Esophagus mucosa (tissue), 1 donor: ENCODE data around the gene SLC7A9. TPM values are rescaled to one million over a fixed set of nuclear protein-coding genes. Genes with fewer than 3 reads are reported as not detected.
"Not testable (repeated sequence)": the region's sequence is repeated elsewhere in the genome, so short reads cannot be mapped to it uniquely, and the experiment has no call there.

ENCODE experiments used
- ATAC-seq: fragments of 200-7000 bp; cut with Tn5 transposase; one replicate; pipeline ENCODE4 v1.9.1; 2020
- total RNA-seq: library from RNA; stranded (reverse); gene quantifications from one replicate; pipeline ENCODE4 v1.2.4, GENCODE V29; 2023
- donor health status: DM: yes; HTN: yes; CAD: no.

SLC7A9 gene
- total RNA-seq, 1 donor from 2014 or later: 0.08 TPM

DNA sequence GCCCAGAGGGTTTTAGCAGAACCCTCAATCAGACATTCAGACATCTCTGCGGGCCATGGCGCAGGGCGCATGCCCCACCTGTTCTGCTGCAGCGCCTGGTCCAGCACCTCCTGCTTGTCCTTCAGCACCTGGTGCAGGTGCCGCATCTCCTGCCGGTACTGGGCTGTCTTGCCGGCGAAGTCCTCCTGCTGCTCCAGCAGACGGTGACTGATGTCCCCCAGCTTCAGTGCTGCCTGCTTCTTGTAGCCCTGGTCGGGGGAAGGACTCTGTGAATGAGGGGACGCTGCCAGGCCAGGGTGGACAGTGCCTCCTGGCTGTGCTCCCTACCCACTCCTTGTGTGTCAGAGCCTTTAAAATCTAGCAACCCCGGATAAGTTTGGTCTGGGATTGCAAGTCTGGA, 12.2 kb upstream of the SLC7A9 start:
- ATAC-seq: no peak

- no peak for ATAC-seq
These were observed 11.1 kb upstream of the SLC7A9 start for GRCh38 chr19:32880622-32881021.

DNA sequence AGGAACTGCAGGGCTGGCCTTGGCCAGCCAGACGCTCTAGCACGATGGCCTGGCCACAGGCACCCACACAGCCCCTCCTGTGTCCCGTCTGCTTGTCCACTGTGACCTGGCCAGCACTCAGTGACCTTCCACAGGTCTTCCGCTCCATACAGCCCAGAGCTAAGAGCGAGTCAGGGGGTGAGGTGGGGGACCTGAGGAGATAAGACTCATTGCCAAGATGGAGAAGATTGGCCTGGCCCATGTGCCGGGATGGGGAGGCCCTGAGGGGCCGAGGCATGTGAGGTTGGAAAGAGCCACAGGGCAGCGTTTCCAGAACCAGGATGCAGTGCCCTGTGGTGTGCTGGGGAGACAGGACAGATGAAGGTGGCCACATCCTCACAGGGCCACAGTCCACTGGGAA, 10.2 kb upstream of the SLC7A9 start:
- no peak for ATAC-seq

- ATAC-seq: no peak
These were observed 9.4 kb upstream of the SLC7A9 start for GRCh38 chr19:32878988-32879387.

- ATAC-seq: no peak
These were observed 8.6 kb upstream of the SLC7A9 start for GRCh38 chr19:32877977-32878745.

- no peak for ATAC-seq
These were observed 7.9 kb upstream of the SLC7A9 start for GRCh38 chr19:32877323-32877912.

DNA sequence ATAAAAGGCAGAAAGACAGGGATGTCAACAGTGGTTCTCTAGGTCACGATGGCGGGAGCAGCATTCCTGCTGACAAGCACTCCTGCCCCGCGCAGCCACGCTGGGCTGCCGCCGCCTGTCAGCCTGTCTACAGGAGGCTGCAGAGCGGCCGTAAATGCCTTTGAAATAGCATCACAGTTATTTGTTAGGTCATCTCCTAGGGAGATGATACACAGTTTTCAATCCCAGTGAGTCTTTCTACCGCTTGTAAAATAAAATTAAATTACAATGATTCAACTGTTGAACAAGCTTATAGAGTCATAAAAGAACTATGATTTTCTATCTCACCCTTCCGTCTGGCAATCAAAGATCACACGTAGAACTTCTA, 7.3 kb upstream of the SLC7A9 start:
- no peak for ATAC-seq

- no peak for ATAC-seq
These were observed 6.8 kb upstream of the SLC7A9 start for GRCh38 chr19:32876236-32876918.

DNA sequence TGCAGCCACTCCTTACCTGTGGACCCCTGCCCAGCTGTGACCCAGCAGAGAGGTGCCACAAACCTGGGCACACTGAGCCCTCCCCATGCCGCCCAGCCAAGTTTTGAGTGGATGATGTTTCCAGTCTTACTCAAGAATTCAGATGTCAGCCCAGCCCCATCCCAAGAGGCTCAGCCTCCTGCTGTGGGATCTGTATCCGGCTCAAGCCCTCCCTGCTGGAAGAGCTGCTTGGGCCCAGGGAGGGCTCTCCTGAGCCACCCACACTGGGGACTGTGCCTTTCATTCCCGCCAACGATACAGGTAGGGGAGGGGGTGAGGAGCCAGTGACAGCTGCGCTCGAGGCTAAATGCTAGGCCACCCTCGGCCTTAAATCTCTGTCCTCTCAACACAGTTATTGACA, 5.9 kb upstream of the SLC7A9 start:
- ATAC-seq: no peak

GRCh38 chr19:32874605-32875004, 5.0 kb upstream of the SLC7A9 start:
- no peak for ATAC-seq

- ATAC-seq: no peak
These were observed 3.8 kb upstream of the SLC7A9 start for GRCh38 chr19:32873247-32873959.

- no peak for ATAC-seq
These were observed 2.8 kb upstream of the SLC7A9 start for GRCh38 chr19:32872391-32872790.

GRCh38 chr19:32870981-32871451, 1.4 kb upstream of the SLC7A9 start:
- no peak for ATAC-seq

- ATAC-seq: no peak
These were observed 503 bp upstream of the SLC7A9 start for GRCh38 chr19:32869966-32870573.

DNA sequence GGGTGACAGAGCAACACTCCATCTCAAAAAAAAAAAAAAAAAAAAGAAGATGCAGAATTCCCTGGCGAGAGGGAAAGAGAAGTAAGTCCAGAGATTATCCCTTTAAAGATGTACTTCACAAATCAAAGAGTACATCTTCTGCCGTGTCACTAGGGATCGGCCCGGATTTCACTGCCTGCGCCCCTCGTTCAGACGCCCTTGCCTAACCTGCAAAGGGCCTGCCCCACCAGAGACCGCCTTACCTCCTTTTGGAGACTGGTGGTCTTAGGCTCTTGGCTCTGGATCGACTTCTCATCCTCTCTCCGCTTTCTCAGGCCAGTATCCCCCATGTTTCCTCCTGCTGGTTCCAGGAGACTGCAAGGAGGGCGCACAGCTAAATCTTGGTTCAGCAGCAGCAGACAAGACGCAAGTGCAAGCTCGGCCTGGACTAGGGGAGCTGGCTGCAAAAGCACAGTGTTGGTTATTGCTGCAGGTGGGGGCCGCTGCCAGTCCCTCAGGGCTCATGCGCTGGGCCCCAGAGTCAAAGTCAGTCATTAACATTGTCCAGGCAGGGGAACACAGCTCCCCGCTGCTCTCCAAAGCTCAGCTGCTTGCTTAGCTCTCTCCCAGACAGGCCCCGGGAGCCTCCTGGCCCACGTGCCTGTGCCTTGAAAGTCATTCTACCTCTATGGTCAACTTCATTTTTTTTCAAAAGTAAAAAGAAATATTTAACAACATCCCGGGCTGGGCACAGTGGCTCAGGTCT, 1.2 kb downstream of the SLC7A9 start:
- ATAC-seq: no peak

DNA sequence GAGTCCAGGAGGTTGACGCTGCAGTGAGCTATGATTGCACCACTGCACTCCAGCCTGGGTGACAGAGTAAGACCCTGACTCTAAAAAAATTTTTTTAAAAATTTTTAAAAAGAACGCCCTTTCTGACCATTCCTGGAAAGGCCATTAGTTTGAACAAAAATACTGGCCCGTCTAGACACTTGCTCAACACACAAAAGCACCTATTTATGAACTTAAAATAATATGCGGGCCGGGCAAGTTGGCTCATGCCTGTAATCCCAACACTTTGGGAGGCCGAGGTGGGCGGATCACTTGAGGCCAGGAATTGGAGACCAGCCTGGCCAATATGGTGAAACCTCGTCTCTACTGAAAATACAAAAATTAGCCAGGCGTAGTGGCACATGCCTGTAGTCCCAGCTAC, 2.1 kb downstream of the SLC7A9 start:
- ATAC-seq: not testable (repeated sequence)

GRCh38 chr19:32866564-32867265, 2.9 kb downstream of the SLC7A9 start:
- no peak for ATAC-seq

GRCh38 chr19:32866061-32866460, 3.5 kb downstream of the SLC7A9 start:
- ATAC-seq: peak; percentile 14

GRCh38 chr19:32865326-32865725, 4.2 kb downstream of the SLC7A9 start:
- ATAC-seq: no peak

GRCh38 chr19:32864318-32865007, 5.1 kb downstream of the SLC7A9 start:
- peak; percentile 8 for ATAC-seq

DNA sequence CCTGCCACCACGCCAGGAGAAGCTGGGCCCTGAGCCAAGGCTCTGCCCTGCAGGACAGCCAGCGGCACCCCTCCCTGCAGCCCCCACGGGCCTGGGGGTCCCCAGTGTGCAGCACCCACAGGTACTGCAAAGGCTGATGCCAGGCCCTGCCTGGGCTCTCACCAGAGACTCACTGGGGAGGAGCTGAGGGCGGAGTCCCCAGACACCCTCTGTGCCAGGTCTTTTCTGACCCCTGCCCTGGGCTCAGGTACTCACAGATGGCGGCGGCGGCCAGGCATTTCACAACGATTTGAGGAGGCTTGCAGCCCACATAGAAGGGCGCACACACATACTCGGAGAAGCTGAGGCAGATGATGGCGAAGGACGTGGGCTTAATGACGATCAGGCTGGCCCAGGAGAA, 5.7 kb downstream of the SLC7A9 start:
- no peak for ATAC-seq
